MCF 10A (cell line): ENCODE measurements around the gene SHISA7. TPM values are rescaled to one million over a fixed set of nuclear protein-coding genes. Genes with fewer than 3 reads are reported as not detected.

Experiments used
- BruUV-seq: library from RNA; stranded (reverse); fragments of 400-500 nt; replicated peaks from 2 replicates; lab custom pipeline; 2021; lab: Mats Ljungman, UMichigan
- CTCF ChIA-PET: fragments of 300-600 bp; sonication (Branson Sonifier 250); formaldehyde crosslinking; extraction: SDS; loops from one replicate; lab custom pipeline; 2021; ENCODE audit warnings: antibody characterized with exemption, inconsistent platforms; lab: Yijun Ruan, JAX
- POLR2A ChIA-PET: fragments of 300-600, 350-650 bp; sonication (Branson Sonifier 250); formaldehyde crosslinking; extraction: SDS; loops from one replicate; lab custom pipeline; 2020; ENCODE audit warnings: antibody characterized with exemption, inconsistent platforms; lab: Yijun Ruan, JAX
- DNase-seq: peaks from one replicate; pipeline ENCODE4 v3.0.0-alpha.2; 2018; ENCODE audit not compliant: unreplicated experiment
- H3K27ac Mint-ChIP-seq: one replicate; pipeline ENCODE4 v1.8.0; 2022; ENCODE audit warnings: mild to moderate bottlenecking, low read depth, mixed read lengths; ENCODE audit not compliant: unreplicated experiment
- H3K27me3 Mint-ChIP-seq: one replicate; pipeline ENCODE4 v1.8.0; 2022; ENCODE audit warnings: mixed read lengths; ENCODE audit not compliant: insufficient read depth, unreplicated experiment
- H3K36me3 Mint-ChIP-seq: one replicate; pipeline ENCODE4 v1.8.0; 2022; ENCODE audit warnings: mild to moderate bottlenecking, moderate library complexity, mixed read lengths; ENCODE audit not compliant: insufficient read depth, unreplicated experiment
- H3K4me1 Mint-ChIP-seq: one replicate; pipeline ENCODE4 v1.8.0; 2022; ENCODE audit warnings: mixed read lengths; ENCODE audit not compliant: insufficient read depth, unreplicated experiment
- H3K4me3 Mint-ChIP-seq: one replicate; pipeline ENCODE4 v1.8.0; 2022; ENCODE audit warnings: mild to moderate bottlenecking, moderate library complexity, mixed read lengths; ENCODE audit not compliant: unreplicated experiment
- H3K9me3 Mint-ChIP-seq: one replicate; pipeline ENCODE4 v1.8.0; 2022; ENCODE audit warnings: mixed read lengths; ENCODE audit not compliant: unreplicated experiment
- CTCF ChIP-seq: fragments of 200-600 bp; IDR thresholded peaks from one replicate; pipeline ENCODE4 v1.8.0; 2022; ENCODE audit warnings: antibody characterized with exemption, mild to moderate bottlenecking; ENCODE audit not compliant: unreplicated experiment
- intact Hi-C: fragments of 100-400 bp; cut with micrococcal nuclease; formaldehyde crosslinking; loops from 2 replicates; pipeline ENCODE4 v1.14.1; 2022
- total RNA-seq: library from RNA; stranded (reverse); gene quantifications from 2 replicates; pipeline ENCODE4 v1.2.3, GENCODE V29; 2022

Gene SHISA7
- total RNA-seq, 1 experiment from 2014 or later = not detected

- H3K4me1 Mint-ChIP-seq = peaks cover 31% of the 10 kb centered on the region
- TF ChIP-seq CTCF = no peak
- BruUV-seq = no TSS peak
- no peaks in the 10 kb centered on the region for H3K36me3 Mint-ChIP-seq
- H3K9me3 Mint-ChIP-seq = no peaks in the 10 kb centered on the region
- H3K27me3 Mint-ChIP-seq = no peaks in the 10 kb centered on the region
- no peak for DNase-seq
- H3K27ac Mint-ChIP-seq = no peak overlapping the region
- POLR2A ChIA-PET = no interaction called here
- intact Hi-C loops = no loop called here
- CTCF ChIA-PET = interaction anchor here (0.6 kb wide), 2 partner anchors 14 to 990 kb away, joined by 3 read pairs; no protein-coding TSS in a partner anchor
- no peak overlapping the region for H3K4me3 Mint-ChIP-seq
Observed at GRCh38 chr19:55481148-55481793, 38.2 kb upstream of the SHISA7 start.

- H3K4me1 Mint-ChIP-seq = peaks cover 33% of the 10 kb centered on the region
- TF ChIP-seq CTCF = no peak
- no peak for DNase-seq
- no peaks in the 10 kb centered on the region for H3K36me3 Mint-ChIP-seq
- ChIA-PET POLR2A (interaction anchor here (0.7 kb wide), 1 partner anchor 21 kb away, joined by 5 read pairs; no protein-coding TSS in a partner anchor), CTCF (interaction anchor here (0.6 to 1.8 kb wide), 5 partner anchors 12 to 1017 kb away, joined by 3 to 9 read pairs (median 5); partner anchors contain the start of gene ZNF865)
- H3K27ac Mint-ChIP-seq = no peak overlapping the region
- no peaks in the 10 kb centered on the region for H3K27me3 Mint-ChIP-seq
- no peak overlapping the region for H3K4me3 Mint-ChIP-seq
- intact Hi-C loops = no loop called here
- no peaks in the 10 kb centered on the region for H3K9me3 Mint-ChIP-seq
- BruUV-seq = no TSS peak
Observed at GRCh38 chr19:55479451-55480230, 36.5 kb upstream of the SHISA7 start.

- Mint-ChIP-seq H3K36me3 (no peaks in the 10 kb centered on the region), H3K27me3 (no peaks in the 10 kb centered on the region), H3K4me1 (peaks cover 33% of the 10 kb centered on the region), H3K4me3 (no peak overlapping the region), H3K27ac (peak overlapping the region; percentile 75), H3K9me3 (no peaks in the 10 kb centered on the region)
- intact Hi-C loops = no loop called here
- no peak for DNase-seq
- ChIA-PET CTCF (interaction anchor here (0.6 to 1.8 kb wide), 6 partner anchors 11 to 338 kb away, joined by 3 to 9 read pairs (median 4); partner anchors contain the start of gene ZNF865), POLR2A (no interaction called here)
- BruUV-seq = no TSS peak
- TF ChIP-seq CTCF = no peak
Observed at GRCh38 chr19:55479045-55479444, 35.9 kb upstream of the SHISA7 start.

- Mint-ChIP-seq H3K36me3 (no peaks in the 10 kb centered on the region), H3K9me3 (no peaks in the 10 kb centered on the region), H3K4me1 (peaks cover 33% of the 10 kb centered on the region), H3K4me3 (peak overlapping the region; percentile 89), H3K27me3 (no peaks in the 10 kb centered on the region), H3K27ac (peak overlapping the region; percentile 75)
- POLR2A ChIA-PET = no interaction called here
- CTCF ChIA-PET = interaction anchor here (1.0 to 4.2 kb wide), 5 partner anchors 11 to 338 kb away, joined by 4 to 42 read pairs (median 5); partner anchors contain the start of gene ZNF865
- intact Hi-C loops = no loop called here
- BruUV-seq = no TSS peak
- TF ChIP-seq CTCF = no peak
- DNase-seq = no peak
Observed at GRCh38 chr19:55478364-55478763, 35.3 kb upstream of the SHISA7 start.
